HG03521 (cell line): ENCODE measurements around the gene FUT2.

Experiments used
- ATAC-seq: cut with Tn5 transposase; IDR thresholded peaks from one replicate; pipeline ENCODE4 v1.9.1; 2021; ENCODE audit warnings: mild to moderate bottlenecking, moderate library complexity; ENCODE audit not compliant: unreplicated experiment

The FUT2 gene

GRCh38 chr19:48749571-48750198 lies 53.9 kb downstream of the FUT2 start:
- ATAC-seq, result no peak

- no peak for ATAC-seq
Measured at GRCh38 chr19:48750351-48750750, 54.6 kb downstream of the FUT2 start.

- ATAC-seq, result no peak
Measured at GRCh38 chr19:48750771-48751504, 55.2 kb downstream of the FUT2 start.

- ATAC-seq, result no peak
Measured at GRCh38 chr19:48751845-48752495, 56.2 kb downstream of the FUT2 start.

DNA sequence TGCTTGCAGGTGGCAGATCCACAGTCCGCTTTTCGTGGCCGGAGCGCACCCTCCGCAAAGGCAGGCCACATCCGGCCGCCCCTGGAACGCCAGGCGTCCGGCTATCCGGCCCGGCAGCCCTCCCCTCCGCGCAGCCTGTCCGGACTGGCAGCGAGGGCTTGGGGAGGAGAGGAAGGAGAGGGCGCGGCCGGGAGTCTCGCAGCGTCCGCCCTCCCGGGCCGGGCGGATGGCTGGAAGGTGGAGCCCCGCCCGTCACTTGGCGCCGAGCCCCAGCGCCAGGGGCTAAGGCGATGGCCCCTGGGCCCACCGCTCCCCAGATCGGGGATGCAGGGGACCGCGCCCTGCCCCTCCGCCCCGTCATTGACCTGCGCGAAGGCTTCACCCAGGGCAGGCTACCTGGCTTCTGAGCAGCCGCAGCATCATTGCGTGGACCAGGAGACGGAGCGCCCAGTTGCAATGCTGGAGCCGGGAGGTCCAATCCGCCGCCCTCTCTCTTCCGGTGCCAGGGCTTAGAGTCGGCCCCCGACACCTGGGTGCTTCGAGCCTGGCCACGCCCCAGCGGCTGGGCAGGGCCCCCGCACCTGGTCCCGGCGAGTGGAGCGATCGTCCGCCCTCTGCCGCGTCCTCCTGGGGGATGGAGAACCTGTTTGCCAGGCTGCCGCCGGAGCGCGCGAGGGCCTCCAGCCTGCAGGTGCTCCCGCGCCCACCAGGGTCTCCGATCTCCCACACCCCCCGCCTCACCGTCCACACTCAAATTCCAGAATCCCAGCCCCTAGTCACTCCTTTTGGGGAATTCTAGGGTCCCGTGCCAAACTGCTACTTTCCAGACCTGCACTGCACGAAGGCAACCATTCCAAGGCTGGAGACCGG lies 57.0 kb downstream of the FUT2 start, which contains the start of gene FUT1:
Gene FUT1 (minus strand): TSS at position 146 of the 870 bp plus-strand sequence. CDS start 1,360 bp downstream, outside the sequence.
- ATAC-seq, result no peak

GRCh38 chr19:48755084-48755641 lies 59.4 kb downstream of the FUT2 start, which contains the start of gene FGF21:
FGF21 (plus strand) TSS chr19:48755524; CDS start chr19:48756237, 713 bp downstream.
- no peak for ATAC-seq
